ENCODE results near the gene SLC45A3. TPM values are rescaled to one million over a fixed set of nuclear protein-coding genes. Genes with fewer than 3 reads are reported as not detected.

Gene SLC45A3
- total RNA-seq, 1 experiment from 2014 or later, result 16.7 TPM

DNA sequence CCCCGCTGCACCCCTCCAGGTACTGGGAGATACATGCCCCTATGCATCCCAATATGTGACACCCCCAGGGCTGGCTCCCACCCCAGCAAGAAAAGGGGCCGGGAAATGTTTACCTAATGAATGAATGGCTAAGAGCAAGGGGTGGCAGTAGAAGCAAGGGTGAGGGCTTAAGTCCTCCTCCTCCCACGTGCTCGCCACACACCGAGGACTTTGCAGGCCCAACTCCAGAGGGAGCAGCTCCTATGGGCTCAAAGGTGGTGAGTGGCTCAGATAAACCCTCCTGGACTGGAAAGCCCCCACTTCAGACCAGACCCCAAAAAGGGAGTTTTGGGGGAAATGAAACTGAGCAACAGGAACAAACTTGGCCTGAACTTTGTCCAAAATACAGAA is 11.4 kb downstream of the SLC45A3 start:
- Mint-ChIP-seq H3K9me3 (no peaks in the 10 kb centered on the region), H3K36me3 (ENCODE audit: insufficient read depth in 1 of 3, low read depth in 3 of 3) (peaks cover 0 to 4% (median 3%) of the 10 kb centered on the region in 3 experiments; a peak in 3 of 7 replicates), H3K27ac (peak overlapping the region; percentile 48 to 71 (median 53); a peak in 3 of 7 replicates), H3K27me3 (ENCODE audit: low read depth) (no peaks in the 10 kb centered on the region), H3K4me3 (peak overlapping the region; percentile 25 to 43; a peak in 3 of 5 replicates), H3K4me1 (peaks cover 75 to 85% of the 10 kb centered on the region in 2 experiments)
- Histone ChIP-seq H3K79me2 (ENCODE audit: insufficient read depth, low read length) (peaks cover 2% of the 10 kb centered on the region; the same call in 1 of the 2 replicates), H3K18ac (ENCODE audit: insufficient read length, low read depth, low read length) (no peak overlapping the region), H3K4me2 (ENCODE audit: insufficient read depth, insufficient read length, low read length) (no peak overlapping the region), H3K23me2 (ENCODE audit: insufficient read length, low read depth, low read length, poor library complexity, severe bottlenecking) (no peaks in the 10 kb centered on the region), H3T11ph (ENCODE audit: low read length) (no peak overlapping the region), H2BK5ac (ENCODE audit: insufficient read length, low read length) (no peak overlapping the region), H2BK120ac (ENCODE audit: low read depth, low read length, poor library complexity, severe bottlenecking) (no peak overlapping the region), H3K27me3 (ENCODE audit: insufficient read depth, low read length) (no peaks in the 10 kb centered on the region), H2BK12ac (ENCODE audit: insufficient read length, low read depth, low read length) (no peak overlapping the region), H4K91ac (ENCODE audit: insufficient read length, low read depth, low read length) (no peak overlapping the region), H3K23ac (ENCODE audit: insufficient read length, low read depth, low read length) (no peak overlapping the region), H2AK5ac (ENCODE audit: insufficient read length, low read length) (no peak overlapping the region), H4K5ac (ENCODE audit: insufficient read length, low read depth, low read length) (no peak overlapping the region), H3K9me3 (ENCODE audit: control insufficient read depth, low read depth, low read length) (no peaks in the 10 kb centered on the region), H3K56ac (ENCODE audit: insufficient read length, low read depth, low read length) (no peak overlapping the region), H3K79me1 (ENCODE audit: insufficient read depth, low read depth, low read length, poor library complexity, severe bottlenecking) (no peaks in the 10 kb centered on the region), H3K14ac (ENCODE audit: insufficient read depth, low read length) (no peak overlapping the region; the same call in 1 of the 2 replicates), H2BK20ac (ENCODE audit: low read depth, low read length, poor library complexity, severe bottlenecking) (no peak overlapping the region), H4K20me1 (ENCODE audit: control insufficient read depth, insufficient read depth, insufficient read length) (no peaks in the 10 kb centered on the region), H2BK15ac (ENCODE audit: low read depth, low read length) (no peak overlapping the region), H2AFZ (ENCODE audit: low read length) (no peak overlapping the region), H3K4ac (ENCODE audit: low read depth, low read length) (no peak overlapping the region), H3K27ac (ENCODE audit: insufficient read length, low read depth, low read length) (no peak overlapping the region), H3K4me1 (ENCODE audit: insufficient read depth, low read length) (peaks cover 19% of the 10 kb centered on the region; the same call in 1 of the 2 replicates), H4K8ac (replicated peaks; ENCODE audit: insufficient read length, low read depth, low read length) (no peak overlapping the region), H3K9ac (ENCODE audit: extremely low read depth, insufficient read length, low read length) (no peak overlapping the region)
- no CpG with 5 or more reads among the region's 5 CpGs for WGBS (ENCODE audit: extremely low coverage, insufficient read length, low lambda C conversion rate)
- DNase-seq, result no peak
- TF ChIP-seq, protein P1, sequence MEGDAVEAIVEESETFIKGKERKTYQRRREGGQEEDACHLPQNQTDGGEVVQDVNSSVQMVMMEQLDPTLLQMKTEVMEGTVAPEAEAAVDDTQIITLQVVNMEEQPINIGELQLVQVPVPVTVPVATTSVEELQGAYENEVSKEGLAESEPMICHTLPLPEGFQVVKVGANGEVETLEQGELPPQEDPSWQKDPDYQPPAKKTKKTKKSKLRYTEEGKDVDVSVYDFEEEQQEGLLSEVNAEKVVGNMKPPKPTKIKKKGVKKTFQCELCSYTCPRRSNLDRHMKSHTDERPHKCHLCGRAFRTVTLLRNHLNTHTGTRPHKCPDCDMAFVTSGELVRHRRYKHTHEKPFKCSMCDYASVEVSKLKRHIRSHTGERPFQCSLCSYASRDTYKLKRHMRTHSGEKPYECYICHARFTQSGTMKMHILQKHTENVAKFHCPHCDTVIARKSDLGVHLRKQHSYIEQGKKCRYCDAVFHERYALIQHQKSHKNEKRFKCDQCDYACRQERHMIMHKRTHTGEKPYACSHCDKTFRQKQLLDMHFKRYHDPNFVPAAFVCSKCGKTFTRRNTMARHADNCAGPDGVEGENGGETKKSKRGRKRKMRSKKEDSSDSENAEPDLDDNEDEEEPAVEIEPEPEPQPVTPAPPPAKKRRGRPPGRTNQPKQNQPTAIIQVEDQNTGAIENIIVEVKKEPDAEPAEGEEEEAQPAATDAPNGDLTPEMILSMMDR (conservative IDR thresholded peaks at IDR 0.05), result no peak
